Activated gamma-delta T cell (primary cell): ENCODE measurements around the gene CFLAR.
"Not testable (repeated sequence)": the region's sequence is repeated elsewhere in the genome, so short reads cannot be mapped to it uniquely, and the experiment has no call there.

Experiments
- DNase-seq: peaks from one replicate; lab custom pipeline; 2025; lab: John Stamatoyannopoulos, UW

Gene CFLAR

GRCh38 chr2:201149064-201149820 is 33.3 kb downstream of the CFLAR start:
- DNase-seq = no peak

GRCh38 chr2:201149821-201150165 is 33.8 kb downstream of the CFLAR start:
- not testable (repeated sequence) for DNase-seq

GRCh38 chr2:201150454-201151020 is 34.6 kb downstream of the CFLAR start:
- no peak for DNase-seq

GRCh38 chr2:201151127-201151981 is 35.4 kb downstream of the CFLAR start:
- no peak for DNase-seq

GRCh38 chr2:201152517-201152916 is 36.6 kb downstream of the CFLAR start:
- no peak for DNase-seq

- DNase-seq = no peak
These were observed 37.2 kb downstream of the CFLAR start for GRCh38 chr2:201152999-201153815.

GRCh38 chr2:201154615-201155399 is 38.8 kb downstream of the CFLAR start:
- no peak for DNase-seq

GRCh38 chr2:201156036-201156435 is 40.1 kb downstream of the CFLAR start:
- no peak for DNase-seq

- no peak for DNase-seq
These were observed 40.7 kb downstream of the CFLAR start for GRCh38 chr2:201156640-201157039.

GRCh38 chr2:201157694-201158093 is 41.7 kb downstream of the CFLAR start:
- DNase-seq = no peak

GRCh38 chr2:201158111-201158929 is 42.4 kb downstream of the CFLAR start:
- DNase-seq = no peak

- no peak for DNase-seq
These were observed 48.2 kb downstream of the CFLAR start for GRCh38 chr2:201164166-201164565.

- DNase-seq = no peak
These were observed 51.6 kb downstream of the CFLAR start for GRCh38 chr2:201167546-201167945.

GRCh38 chr2:201168496-201168895 is 52.5 kb downstream of the CFLAR start:
- DNase-seq = not testable (repeated sequence)

- no peak for DNase-seq
These were observed 55.4 kb downstream of the CFLAR start for GRCh38 chr2:201171259-201171814.

GRCh38 chr2:201172279-201172678 is 56.3 kb downstream of the CFLAR start:
- no peak for DNase-seq

GRCh38 chr2:201174687-201175086 is 58.7 kb downstream of the CFLAR start:
- no peak for DNase-seq

GRCh38 chr2:201176081-201176481 is 60.1 kb downstream of the CFLAR start:
- no peak for DNase-seq

GRCh38 chr2:201180010-201180409 is 64.0 kb downstream of the CFLAR start:
- no peak for DNase-seq
